HL-60 (cell line): ENCODE measurements around the gene LIX1.

Experiments used
- DNase-seq, 2 experiments: peaks; one replicate each; pipeline ENCODE4 v3.0.0-alpha.2; 2010 to 2020; ENCODE audit warnings: low read depth in 1 of 2, low spot score in 1 of 2
- H3K27ac ChIP-seq: fragments of 250-450 bp; sonication (Bioruptor Pico); replicated peaks from 2 replicates; pipeline ENCODE4 v1.5.1; 2020; ENCODE audit warnings: mild to moderate bottlenecking, moderate library complexity
- H3K27me3 ChIP-seq: fragments of 250-450 bp; sonication (Bioruptor Pico); 2 replicates; pipeline ENCODE4 v1.5.1; 2021; ENCODE audit warnings: mild to moderate bottlenecking, moderate library complexity; ENCODE audit not compliant: insufficient read depth, poor library complexity, severe bottlenecking
- H3K4me3 ChIP-seq: replicated peaks from 2 replicates; pipeline ENCODE4 v1.5.1; 2011; ENCODE audit warnings: mild to moderate bottlenecking, control low read depth, low read length; ENCODE audit not compliant: insufficient read depth
- GABPA ChIP-seq: IDR thresholded peaks from 2 replicates; pipeline ENCODE4 v1.6.1; 2012; ENCODE audit warnings: low read depth
- POLR2AphosphoS5 ChIP-seq: IDR thresholded peaks from 2 replicates; pipeline ENCODE4 v1.6.1; 2012; ENCODE audit warnings: low read depth
- SPI1 ChIP-seq: IDR thresholded peaks from 2 replicates; pipeline ENCODE4 v1.6.1; 2012; ENCODE audit warnings: low read depth, mild to moderate bottlenecking, borderline replicate concordance
- TF ChIP-seq, protein P1 (sequence below): IDR thresholded peaks from 2 replicates; pipeline ENCODE4 v1.6.1; 2012; ENCODE audit warnings: low read depth; ENCODE audit not compliant: insufficient replicate concordance
- TF ChIP-seq, protein P2 (sequence below): IDR thresholded peaks from one replicate; pipeline ENCODE4 v1.5.1; 2011; ENCODE audit warnings: low read length, control low read depth, inconsistent platforms; ENCODE audit not compliant: insufficient read depth

The LIX1 gene

DNA sequence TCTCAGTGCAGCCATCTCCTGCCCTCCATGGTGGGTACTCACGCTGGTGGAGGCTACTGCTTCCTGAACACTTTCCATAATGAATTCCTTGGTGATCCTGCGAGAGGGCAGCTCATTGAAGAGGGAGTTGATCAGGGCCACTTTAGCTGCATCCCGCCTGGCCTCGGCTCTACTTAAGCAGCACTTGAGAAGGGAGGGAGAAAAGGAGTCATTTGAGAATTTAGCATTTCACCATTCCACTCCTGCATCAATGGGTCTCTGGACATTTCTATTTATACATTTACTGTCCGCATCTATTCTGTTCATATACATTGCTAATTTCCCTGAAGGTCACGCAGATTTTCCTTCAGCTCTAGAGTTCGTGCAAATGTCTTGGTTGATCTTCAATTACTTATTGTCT, 35.1 kb downstream of the LIX1 start:
- H3K4me3 ChIP-seq, result no peak overlapping the region
- no peak overlapping the region for H3K27ac ChIP-seq
- DNase-seq, result no peak
- no peak for TF ChIP-seq GABPA
- TF ChIP-seq, protein P1, sequence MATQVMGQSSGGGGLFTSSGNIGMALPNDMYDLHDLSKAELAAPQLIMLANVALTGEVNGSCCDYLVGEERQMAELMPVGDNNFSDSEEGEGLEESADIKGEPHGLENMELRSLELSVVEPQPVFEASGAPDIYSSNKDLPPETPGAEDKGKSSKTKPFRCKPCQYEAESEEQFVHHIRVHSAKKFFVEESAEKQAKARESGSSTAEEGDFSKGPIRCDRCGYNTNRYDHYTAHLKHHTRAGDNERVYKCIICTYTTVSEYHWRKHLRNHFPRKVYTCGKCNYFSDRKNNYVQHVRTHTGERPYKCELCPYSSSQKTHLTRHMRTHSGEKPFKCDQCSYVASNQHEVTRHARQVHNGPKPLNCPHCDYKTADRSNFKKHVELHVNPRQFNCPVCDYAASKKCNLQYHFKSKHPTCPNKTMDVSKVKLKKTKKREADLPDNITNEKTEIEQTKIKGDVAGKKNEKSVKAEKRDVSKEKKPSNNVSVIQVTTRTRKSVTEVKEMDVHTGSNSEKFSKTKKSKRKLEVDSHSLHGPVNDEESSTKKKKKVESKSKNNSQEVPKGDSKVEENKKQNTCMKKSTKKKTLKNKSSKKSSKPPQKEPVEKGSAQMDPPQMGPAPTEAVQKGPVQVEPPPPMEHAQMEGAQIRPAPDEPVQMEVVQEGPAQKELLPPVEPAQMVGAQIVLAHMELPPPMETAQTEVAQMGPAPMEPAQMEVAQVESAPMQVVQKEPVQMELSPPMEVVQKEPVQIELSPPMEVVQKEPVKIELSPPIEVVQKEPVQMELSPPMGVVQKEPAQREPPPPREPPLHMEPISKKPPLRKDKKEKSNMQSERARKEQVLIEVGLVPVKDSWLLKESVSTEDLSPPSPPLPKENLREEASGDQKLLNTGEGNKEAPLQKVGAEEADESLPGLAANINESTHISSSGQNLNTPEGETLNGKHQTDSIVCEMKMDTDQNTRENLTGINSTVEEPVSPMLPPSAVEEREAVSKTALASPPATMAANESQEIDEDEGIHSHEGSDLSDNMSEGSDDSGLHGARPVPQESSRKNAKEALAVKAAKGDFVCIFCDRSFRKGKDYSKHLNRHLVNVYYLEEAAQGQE, result no peak
- TF ChIP-seq, protein P2, sequence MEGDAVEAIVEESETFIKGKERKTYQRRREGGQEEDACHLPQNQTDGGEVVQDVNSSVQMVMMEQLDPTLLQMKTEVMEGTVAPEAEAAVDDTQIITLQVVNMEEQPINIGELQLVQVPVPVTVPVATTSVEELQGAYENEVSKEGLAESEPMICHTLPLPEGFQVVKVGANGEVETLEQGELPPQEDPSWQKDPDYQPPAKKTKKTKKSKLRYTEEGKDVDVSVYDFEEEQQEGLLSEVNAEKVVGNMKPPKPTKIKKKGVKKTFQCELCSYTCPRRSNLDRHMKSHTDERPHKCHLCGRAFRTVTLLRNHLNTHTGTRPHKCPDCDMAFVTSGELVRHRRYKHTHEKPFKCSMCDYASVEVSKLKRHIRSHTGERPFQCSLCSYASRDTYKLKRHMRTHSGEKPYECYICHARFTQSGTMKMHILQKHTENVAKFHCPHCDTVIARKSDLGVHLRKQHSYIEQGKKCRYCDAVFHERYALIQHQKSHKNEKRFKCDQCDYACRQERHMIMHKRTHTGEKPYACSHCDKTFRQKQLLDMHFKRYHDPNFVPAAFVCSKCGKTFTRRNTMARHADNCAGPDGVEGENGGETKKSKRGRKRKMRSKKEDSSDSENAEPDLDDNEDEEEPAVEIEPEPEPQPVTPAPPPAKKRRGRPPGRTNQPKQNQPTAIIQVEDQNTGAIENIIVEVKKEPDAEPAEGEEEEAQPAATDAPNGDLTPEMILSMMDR, result no peak
- no peaks in the 10 kb centered on the region for H3K27me3 ChIP-seq

DNA sequence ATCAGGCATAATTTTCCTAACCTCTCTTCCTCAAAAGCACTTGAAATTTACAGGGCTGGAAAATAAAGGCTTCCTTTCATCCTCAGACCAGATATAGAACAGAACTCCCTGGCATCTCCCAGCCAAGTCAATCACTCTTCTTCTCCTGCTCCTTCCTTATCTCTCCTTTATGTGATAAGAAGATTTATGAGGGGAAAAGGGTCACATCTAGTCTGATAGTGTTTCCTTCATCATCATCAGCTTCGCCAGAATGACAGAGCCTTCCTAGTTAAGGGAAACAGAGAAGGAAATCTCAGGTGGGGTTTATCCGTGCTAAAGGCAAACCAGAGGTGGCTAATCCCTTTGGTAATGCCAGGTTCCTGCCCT, 36.2 kb downstream of the LIX1 start:
- Histone ChIP-seq H3K4me3 (no peak overlapping the region), H3K27me3 (no peaks in the 10 kb centered on the region), H3K27ac (no peak overlapping the region)
- TF ChIP-seq, protein P1, result no peak
- TF ChIP-seq, protein P2, result no peak
- TF ChIP-seq POLR2AphosphoS5 (no peak), SPI1 (no peak), GABPA (no peak)
- no peak for DNase-seq

DNA sequence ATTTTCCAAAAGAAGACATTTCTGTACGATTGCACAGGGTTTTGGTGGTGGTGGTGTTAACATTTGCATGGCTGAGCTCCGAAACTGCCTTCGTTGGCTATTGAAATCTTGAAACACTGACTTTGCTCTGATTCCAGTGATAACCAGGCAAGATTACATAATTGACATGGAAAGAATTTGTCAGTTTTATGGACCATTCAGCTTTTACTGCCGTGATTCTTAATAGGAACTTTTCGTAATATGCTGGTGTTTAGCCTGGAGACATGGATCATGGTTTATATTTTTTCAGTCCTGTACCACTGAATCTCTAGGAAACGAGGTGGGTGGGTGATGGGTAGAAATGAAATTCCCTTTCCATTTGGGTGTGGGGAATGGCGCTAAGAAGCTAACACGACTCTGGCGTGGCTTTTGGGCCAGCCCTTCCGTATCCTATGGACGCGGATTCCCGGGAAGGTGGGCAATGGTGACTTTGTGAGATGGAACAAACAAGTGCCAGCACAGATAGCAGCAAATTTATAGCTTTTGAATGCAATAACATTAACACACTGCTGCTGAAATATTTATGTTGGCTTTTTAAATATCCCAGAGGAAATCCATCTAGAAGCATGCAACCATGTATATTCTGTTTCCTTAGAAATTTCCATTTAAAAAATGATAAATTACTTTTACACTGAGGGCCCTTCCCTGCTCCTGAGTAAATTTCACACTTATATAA, 36.8 kb downstream of the LIX1 start:
- Histone ChIP-seq H3K27ac (no peak overlapping the region), H3K27me3 (no peaks in the 10 kb centered on the region), H3K4me3 (no peak overlapping the region)
- DNase-seq, result no peak
- TF ChIP-seq GABPA, result no peak
- TF ChIP-seq, protein P2, result no peak

DNA sequence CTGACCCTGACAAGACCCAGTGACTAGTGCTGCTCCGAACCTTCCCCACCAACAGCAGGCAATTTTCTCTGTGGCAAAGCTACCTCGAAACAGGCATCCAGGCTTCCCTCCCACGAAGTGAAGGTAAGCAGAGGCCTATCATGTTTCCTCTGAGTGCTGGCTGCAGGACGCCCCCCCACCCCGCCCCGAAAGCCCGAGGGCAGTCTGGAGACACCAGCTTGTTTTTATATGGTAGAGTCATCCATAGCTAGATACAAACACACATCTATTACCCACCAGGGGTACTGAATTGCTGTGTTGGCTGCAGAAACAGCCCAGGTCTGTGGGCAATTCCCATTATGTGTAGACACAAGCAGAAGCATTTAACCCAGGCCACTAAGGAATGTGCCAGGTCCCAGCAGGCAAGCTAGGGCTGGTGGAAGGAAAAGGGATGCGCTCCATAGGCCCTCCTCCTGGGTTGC, 40.4 kb downstream of the LIX1 start:
- DNase-seq, result no peak

More for the DNA sequence above, 40.4 kb downstream of the LIX1 start:
- no peak for TF ChIP-seq GABPA
- TF ChIP-seq POLR2AphosphoS5, result no peak
- TF ChIP-seq, protein P2, result no peak
- no peak for TF ChIP-seq SPI1
- TF ChIP-seq, protein P1, result no peak
- Histone ChIP-seq H3K4me3 (no peak overlapping the region), H3K27me3 (no peaks in the 10 kb centered on the region), H3K27ac (no peak overlapping the region)
